ACC112 (cell line): ENCODE data around the gene CKAP2L.
A peak's percentile ranks its signal among the peaks of the same experiment; 100 is the strongest.

Experiments
- H2AFZ ChIP-seq: fragments of 200-600 bp; sonication (generic); one replicate; pipeline ENCODE4 v1.6.0; 2017; ENCODE audit warnings: antibody characterized with exemption, low read length; ENCODE audit not compliant: unreplicated experiment
- H3K27ac ChIP-seq: fragments of 200-600 bp; sonication (generic); 2 replicates; pipeline ENCODE4 v1.5.1; 2014; ENCODE audit warnings: low read depth, mild to moderate bottlenecking, antibody characterized with exemption, low read length, moderate library complexity
- H3K27me3 ChIP-seq: fragments of 200-600 bp; sonication (generic); 2 replicates; pipeline ENCODE4 v1.6.1; 2014; ENCODE audit warnings: mild to moderate bottlenecking, antibody characterized with exemption, low read length, moderate library complexity, mixed read lengths; ENCODE audit not compliant: insufficient read depth
- H3K36me3 ChIP-seq: fragments of 200-600 bp; sonication (generic); 2 replicates; pipeline ENCODE4 v1.6.1; 2016; ENCODE audit warnings: mild to moderate bottlenecking, antibody characterized with exemption, low read length, moderate library complexity, mixed read lengths; ENCODE audit not compliant: insufficient read depth
- H3K4me1 ChIP-seq: fragments of 200-600 bp; sonication (generic); one replicate; pipeline ENCODE4 v1.6.1; 2016; ENCODE audit warnings: low read length, mixed read lengths; ENCODE audit not compliant: insufficient read depth, unreplicated experiment, control insufficient read depth
- H3K4me3 ChIP-seq: fragments of 200-600 bp; sonication (generic); 2 replicates; pipeline ENCODE4 v1.5.1; 2014; ENCODE audit warnings: mild to moderate bottlenecking, low read depth, low read length
- H3K79me2 ChIP-seq: fragments of 200-600 bp; sonication (generic); one replicate; pipeline ENCODE4 v1.6.0; 2016; ENCODE audit warnings: low read length; ENCODE audit not compliant: control insufficient read depth, unreplicated experiment, insufficient read depth

Gene CKAP2L, protein sequence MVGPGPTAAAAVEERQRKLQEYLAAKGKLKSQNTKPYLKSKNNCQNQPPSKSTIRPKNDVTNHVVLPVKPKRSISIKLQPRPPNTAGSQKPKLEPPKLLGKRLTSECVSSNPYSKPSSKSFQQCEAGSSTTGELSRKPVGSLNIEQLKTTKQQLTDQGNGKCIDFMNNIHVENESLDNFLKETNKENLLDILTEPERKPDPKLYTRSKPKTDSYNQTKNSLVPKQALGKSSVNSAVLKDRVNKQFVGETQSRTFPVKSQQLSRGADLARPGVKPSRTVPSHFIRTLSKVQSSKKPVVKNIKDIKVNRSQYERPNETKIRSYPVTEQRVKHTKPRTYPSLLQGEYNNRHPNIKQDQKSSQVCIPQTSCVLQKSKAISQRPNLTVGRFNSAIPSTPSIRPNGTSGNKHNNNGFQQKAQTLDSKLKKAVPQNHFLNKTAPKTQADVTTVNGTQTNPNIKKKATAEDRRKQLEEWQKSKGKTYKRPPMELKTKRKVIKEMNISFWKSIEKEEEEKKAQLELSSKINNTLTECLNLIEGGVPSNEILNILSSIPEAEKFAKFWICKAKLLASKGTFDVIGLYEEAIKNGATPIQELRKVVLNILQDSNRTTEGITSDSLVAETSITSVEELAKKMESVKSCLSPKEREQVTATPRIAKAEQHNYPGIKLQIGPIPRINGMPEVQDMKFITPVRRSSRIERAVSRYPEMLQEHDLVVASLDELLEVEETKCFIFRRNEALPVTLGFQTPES

DNA sequence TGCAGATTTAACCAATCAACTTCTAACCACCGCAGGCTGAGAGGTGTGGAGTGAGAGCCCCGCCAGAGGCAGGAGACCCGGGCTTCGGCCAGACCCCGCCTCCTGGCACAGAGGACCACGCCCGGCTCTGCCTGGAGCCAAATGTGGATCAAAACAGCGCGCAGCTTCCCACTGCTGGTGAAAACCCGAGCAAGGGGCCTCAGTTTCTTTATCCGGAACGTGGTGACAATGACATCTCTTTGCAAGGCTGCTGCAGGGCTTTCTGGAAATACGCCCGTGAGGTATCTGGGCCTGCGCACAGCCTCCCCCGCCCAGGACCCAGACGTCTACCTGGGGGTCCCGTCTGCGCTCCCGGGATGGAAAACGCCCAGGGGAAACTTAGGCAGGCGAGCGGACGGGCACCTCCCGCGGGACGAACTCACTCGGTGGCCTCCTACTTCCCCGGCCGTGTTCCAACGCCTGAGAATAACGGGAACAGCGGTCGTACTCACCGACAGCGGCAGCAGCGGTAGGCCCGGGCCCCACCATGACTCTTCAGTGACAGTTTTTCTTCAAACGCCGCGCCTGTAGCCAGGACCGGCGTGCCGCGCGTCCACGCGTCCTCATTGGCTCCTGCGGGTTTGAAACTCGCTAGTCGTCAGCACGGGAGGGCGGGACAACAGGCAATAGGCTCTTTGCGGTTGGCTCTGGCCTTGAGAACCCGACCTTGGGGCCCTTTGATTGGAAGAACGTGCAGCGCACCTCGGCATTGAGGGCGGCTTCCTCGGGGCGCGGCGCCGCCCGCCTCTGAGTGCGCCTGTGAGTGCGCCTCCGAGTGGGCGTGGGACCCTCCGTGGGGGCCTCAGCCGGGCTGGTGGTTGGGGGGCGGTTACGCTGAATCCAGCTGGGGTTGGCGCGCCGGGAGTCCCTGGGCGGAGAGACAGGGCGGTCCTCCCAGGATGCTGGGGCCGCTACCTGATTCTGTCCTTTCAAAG lies at the start of gene CKAP2L:
CKAP2L (minus strand) TSS at position 539 of the 974 bp plus-strand sequence; CDS start at position 528, 11 bp downstream.
- H3K4me1 ChIP-seq = peaks cover 32% of the 10 kb centered on the region
- peaks cover 8% of the 10 kb centered on the region; the same call in 1 of the 2 replicates for H3K36me3 ChIP-seq
- peak within 1 kb of the TSS; percentile 74 for H3K27ac ChIP-seq
- peak within 1 kb of the TSS; percentile 90 for H3K4me3 ChIP-seq
- no peaks in the 10 kb centered on the region for H3K27me3 ChIP-seq
- H3K79me2 ChIP-seq = peaks cover 37% of the 10 kb centered on the region
- peak within 1 kb of the TSS; percentile 71 for H2AFZ ChIP-seq

DNA sequence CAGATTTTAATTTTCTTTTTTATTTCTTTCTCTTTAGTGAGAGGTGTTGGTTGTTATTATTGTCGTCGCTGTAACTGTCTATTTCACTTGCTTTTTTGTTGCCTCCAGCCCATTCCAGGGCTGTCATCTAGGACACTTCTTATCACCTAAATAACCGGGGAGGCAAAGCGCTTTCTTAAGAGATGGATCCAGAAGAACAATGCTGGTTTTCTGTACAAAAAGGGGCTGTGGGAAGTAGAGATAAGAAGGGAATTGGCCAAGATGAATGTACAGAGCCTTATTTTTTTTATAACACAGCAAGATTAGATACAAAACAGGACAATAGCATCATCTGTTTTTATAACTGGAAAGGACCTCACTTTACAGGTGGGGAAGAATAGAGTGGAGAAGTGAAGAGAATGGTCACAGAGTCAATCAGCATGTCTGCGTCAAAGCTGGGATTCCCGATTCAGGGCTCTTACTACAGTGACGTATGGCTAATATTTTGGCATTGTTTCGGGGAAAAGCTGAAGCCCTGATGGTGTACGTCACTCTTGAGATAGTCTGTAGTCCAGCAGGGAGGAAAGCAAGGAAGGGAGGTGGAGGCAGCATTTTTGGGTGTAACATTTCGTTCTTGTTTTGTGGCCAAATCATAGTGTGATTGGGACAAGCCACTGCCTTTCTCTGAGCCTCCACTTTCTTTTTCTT lies 49.0 kb upstream of the CKAP2L start:
- no peaks in the 10 kb centered on the region for H3K79me2 ChIP-seq
- H3K27me3 ChIP-seq = no peaks in the 10 kb centered on the region
- no peak overlapping the region for H2AFZ ChIP-seq
- peaks cover 40% of the 10 kb centered on the region for H3K4me1 ChIP-seq
- H3K4me3 ChIP-seq = no peak overlapping the region
- H3K27ac ChIP-seq = peak overlapping the region; percentile 99
- H3K36me3 ChIP-seq = no peaks in the 10 kb centered on the region

DNA sequence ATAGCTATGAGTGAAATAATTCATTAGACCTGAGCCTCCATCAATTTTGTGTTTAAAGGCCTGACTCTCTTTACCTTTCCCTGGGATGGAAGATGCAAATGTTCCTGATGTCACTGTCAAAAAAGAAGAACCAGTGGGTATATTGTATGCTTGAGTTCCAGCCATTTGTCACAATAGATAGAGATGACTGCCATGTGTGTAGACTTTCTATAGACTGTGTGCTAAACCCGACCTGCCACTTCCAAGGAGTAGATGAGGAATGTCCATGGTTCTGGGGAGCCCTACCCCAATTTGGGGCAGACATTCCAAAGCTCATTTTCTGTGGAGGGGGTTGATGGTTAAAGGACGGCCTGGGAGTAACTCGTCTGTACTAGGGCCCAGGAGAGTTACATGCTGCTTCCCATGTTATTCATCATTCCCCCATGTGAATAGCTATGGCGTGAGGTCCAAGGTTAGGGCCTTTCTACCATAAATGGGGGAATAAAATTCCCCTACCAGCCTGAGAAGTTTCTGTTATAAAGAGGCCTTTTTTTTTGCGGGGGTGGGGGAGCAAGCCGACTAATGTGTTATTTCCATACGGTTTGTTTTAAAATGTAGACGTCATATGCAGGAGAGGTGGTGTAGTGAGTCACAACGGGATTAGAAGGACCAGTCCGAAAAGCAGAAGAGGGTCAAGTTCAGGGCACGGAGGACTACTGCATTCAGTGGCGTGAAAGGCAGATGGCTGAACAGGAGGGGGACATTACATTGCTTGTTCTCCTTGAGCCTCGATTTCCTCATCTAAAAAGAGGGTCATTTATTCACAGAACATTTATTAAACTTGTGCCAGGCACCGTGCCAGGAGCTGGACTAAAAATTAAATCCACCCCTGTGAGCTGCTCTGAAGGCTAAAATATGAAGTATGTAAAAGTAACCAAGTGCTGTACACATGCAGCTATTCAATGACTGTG lies 48.2 kb upstream of the CKAP2L start:
- H3K4me1 ChIP-seq = peaks cover 34% of the 10 kb centered on the region
- no peaks in the 10 kb centered on the region for H3K27me3 ChIP-seq
- H2AFZ ChIP-seq = no peak overlapping the region
- H3K36me3 ChIP-seq = no peaks in the 10 kb centered on the region
- no peaks in the 10 kb centered on the region for H3K79me2 ChIP-seq
- H3K27ac ChIP-seq = peak overlapping the region; percentile 99
- peak overlapping the region; percentile 31; the same call in 1 of the 2 replicates for H3K4me3 ChIP-seq

DNA sequence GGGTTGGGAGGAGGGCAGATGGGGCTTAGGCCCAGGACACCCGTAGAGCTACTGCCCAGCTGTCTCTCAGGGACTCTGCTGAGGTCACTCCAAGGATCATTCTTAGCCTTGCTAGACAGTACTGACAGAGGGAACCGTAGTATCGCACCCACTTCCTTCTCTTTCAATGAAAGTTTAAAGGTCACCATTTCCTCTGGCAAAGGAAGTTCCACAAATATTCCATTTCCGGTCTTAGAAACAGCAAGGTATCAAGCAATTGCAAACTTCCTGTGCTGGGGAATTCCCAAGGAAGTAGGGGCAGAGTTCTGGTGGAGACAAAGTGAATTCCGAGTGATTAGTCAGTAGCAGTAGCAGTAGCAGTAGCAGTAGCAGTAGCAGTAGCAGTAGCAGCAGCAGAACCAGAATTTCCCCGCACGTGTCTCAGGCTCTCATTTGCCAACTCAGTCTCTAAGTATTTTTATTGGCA lies 47.5 kb upstream of the CKAP2L start:
- Histone ChIP-seq H3K27ac (peak overlapping the region; percentile 99), H3K27me3 (no peaks in the 10 kb centered on the region), H3K79me2 (no peaks in the 10 kb centered on the region), H3K36me3 (peaks cover 3% of the 10 kb centered on the region; the same call in 1 of the 2 replicates), H2AFZ (peak overlapping the region; percentile 19), H3K4me1 (peaks cover 34% of the 10 kb centered on the region), H3K4me3 (no peak overlapping the region; the same call in 1 of the 2 replicates)

DNA sequence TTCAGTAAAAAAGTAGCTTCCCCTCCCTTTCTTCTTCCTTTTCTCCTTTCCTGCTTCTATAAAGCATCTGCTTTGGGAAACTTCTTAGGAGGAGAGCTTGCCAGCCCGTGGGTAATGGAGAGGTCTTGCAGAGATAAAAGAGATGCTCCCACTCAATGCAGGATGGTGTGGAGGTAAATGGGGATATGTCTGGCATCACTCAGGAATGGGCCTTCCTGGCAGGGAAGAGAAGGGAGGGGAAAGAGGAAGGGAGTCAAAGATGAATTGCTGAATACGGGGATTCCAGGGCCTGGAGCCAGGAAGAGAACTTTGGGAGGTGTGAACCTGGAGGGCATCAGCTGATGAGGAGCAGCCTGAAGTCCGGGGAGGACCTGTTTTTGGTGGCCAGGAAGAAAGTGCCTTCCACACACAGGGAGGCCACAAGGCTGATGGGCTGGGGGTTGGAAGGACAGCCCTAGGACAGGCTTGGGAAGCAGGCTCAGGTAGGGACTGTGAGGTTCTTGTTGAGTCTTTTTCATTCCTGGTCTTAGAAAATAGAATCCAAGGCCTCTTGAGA lies 46.9 kb upstream of the CKAP2L start:
- peak overlapping the region; percentile 99 for H3K27ac ChIP-seq
- no peak overlapping the region for H3K4me3 ChIP-seq
- peaks cover 5% of the 10 kb centered on the region; the same call in 1 of the 2 replicates for H3K36me3 ChIP-seq
- no peaks in the 10 kb centered on the region for H3K79me2 ChIP-seq
- H2AFZ ChIP-seq = peak overlapping the region; percentile 19
- no peaks in the 10 kb centered on the region for H3K27me3 ChIP-seq
- H3K4me1 ChIP-seq = peaks cover 34% of the 10 kb centered on the region

DNA sequence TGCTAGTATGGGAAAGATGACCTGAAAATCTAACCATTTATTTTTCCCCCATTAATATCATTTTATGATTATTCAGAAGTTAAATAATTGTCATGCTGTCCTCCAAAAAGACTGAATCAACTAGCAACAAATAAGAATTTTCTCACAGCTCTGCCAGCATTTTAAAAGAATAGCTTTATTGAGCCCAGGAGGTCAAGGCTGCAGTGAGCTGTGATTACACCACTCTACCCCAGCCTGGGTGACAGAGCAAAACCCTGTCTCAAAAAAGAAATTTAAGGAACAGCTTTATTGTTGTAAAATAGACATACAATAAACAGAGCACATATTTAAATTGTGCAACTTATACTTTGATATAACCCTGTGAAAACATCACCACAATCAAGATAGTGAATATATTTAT lies 44.7 kb upstream of the CKAP2L start:
- H3K36me3 ChIP-seq = peaks cover 5% of the 10 kb centered on the region; the same call in 1 of the 2 replicates
- H3K27me3 ChIP-seq = no peaks in the 10 kb centered on the region
- peaks cover 40% of the 10 kb centered on the region for H3K4me1 ChIP-seq
- no peaks in the 10 kb centered on the region for H3K79me2 ChIP-seq
- no peak overlapping the region for H3K27ac ChIP-seq
- no peak overlapping the region for H3K4me3 ChIP-seq
- no peak overlapping the region for H2AFZ ChIP-seq

DNA sequence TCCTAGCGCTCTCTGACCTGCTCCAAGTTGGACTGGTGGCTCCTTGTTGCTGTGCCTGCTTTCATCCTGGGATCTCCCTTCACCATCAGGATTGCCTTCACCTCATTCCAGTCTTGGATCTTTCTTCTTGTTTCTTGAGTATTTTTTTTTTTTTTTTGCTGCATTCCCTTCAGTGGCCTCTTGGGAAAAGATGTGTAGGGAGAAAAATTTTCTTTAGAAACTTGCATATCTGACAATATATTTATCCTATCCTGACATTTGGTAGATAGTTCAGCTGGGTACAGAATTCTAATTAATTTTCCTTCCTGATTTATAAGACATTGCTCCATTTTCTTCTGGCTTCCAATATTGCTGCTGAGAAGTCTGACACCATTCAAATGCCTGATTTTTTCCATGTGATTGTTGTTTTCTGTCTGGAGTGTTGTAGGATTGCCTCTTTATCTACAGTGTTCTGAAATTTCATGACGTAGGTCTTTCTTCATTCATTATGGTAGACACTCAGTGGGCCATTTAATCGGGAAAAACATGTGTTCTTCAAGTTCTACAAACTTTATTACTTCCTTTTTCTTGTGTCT lies 42.9 kb upstream of the CKAP2L start:
- H2AFZ ChIP-seq = no peak overlapping the region
- peaks cover 5% of the 10 kb centered on the region; the same call in 1 of the 2 replicates for H3K36me3 ChIP-seq
- no peaks in the 10 kb centered on the region for H3K27me3 ChIP-seq
- H3K27ac ChIP-seq = no peak overlapping the region
- peaks cover 30% of the 10 kb centered on the region for H3K4me1 ChIP-seq
- H3K79me2 ChIP-seq = no peaks in the 10 kb centered on the region
- no peak overlapping the region for H3K4me3 ChIP-seq

DNA sequence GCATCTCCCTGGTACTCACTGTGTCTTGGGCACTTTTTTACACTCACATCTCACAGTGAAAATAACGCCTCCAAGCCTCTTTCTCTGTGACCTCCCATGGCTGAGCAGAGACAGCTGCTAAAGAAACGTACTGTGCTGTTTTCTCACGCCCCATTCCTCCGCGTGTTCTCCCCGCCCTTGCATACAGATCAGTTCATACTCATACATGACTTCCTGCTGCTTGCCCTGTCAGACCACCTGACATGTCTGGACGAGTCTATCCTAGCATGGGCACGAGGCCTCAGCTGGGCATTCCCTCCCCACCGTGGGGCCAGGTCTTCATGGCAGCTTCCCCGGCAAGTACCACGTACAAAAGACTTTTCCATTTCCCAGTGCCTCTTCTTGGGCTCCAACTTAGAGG lies 41.1 kb upstream of the CKAP2L start:
- Histone ChIP-seq H3K27me3 (no peaks in the 10 kb centered on the region), H2AFZ (no peak overlapping the region), H3K79me2 (no peaks in the 10 kb centered on the region), H3K27ac (peak overlapping the region; percentile 93; the same call in 1 of the 2 replicates), H3K4me1 (peaks cover 18% of the 10 kb centered on the region), H3K36me3 (peaks cover 5% of the 10 kb centered on the region; the same call in 1 of the 2 replicates), H3K4me3 (no peak overlapping the region)
